ENCODE measurements around the gene SEMA6A.

The SEMA6A gene

GRCh38 chr5:116396476-116397099, 178.0 kb downstream of the SEMA6A start:
- no peak for DNase-seq

- peak; percentile 49 to 67 for DNase-seq
These were observed 178.9 kb downstream of the SEMA6A start for GRCh38 chr5:116395631-116396203.

- peak; percentile 90 for DNase-seq
These were observed 179.4 kb downstream of the SEMA6A start for GRCh38 chr5:116395226-116395625.

GRCh38 chr5:116394186-116394867, 180.3 kb downstream of the SEMA6A start:
- DNase-seq: no peak
